Lower leg skin (tissue), 3 donors: ENCODE data around the gene MUC20.

ENCODE experiments used
- CTCF ChIP-seq, 3 donors: fragments of 450-650 bp; IDR thresholded peaks; one replicate each; pipeline ENCODE4 v1.5.1; 2016; ENCODE audit warnings: antibody characterized with exemption in 3 of 3, mild to moderate bottlenecking in 3 of 3, moderate library complexity in 2 of 3
- POLR2A ChIP-seq, 2 donors: fragments of 450-650 bp; IDR thresholded peaks; one replicate each; pipeline ENCODE4 v1.6.1; 2016 to 2017; ENCODE audit warnings: antibody characterized with exemption in 2 of 2, mild to moderate bottlenecking in 1 of 2, moderate library complexity in 1 of 2

- TF ChIP-seq CTCF (IDR thresholded peaks at IDR 0.05) (no peak), POLR2A (IDR thresholded peaks at IDR 0.05) (no peak)
Measured at GRCh38 chr3:195700319-195700718, 20.5 kb upstream of the MUC20 start.
